Measurements from ENCODE around the gene IER5L.
A peak's percentile ranks its signal among the peaks of the same experiment; 100 is the strongest.

IER5L gene

DNA sequence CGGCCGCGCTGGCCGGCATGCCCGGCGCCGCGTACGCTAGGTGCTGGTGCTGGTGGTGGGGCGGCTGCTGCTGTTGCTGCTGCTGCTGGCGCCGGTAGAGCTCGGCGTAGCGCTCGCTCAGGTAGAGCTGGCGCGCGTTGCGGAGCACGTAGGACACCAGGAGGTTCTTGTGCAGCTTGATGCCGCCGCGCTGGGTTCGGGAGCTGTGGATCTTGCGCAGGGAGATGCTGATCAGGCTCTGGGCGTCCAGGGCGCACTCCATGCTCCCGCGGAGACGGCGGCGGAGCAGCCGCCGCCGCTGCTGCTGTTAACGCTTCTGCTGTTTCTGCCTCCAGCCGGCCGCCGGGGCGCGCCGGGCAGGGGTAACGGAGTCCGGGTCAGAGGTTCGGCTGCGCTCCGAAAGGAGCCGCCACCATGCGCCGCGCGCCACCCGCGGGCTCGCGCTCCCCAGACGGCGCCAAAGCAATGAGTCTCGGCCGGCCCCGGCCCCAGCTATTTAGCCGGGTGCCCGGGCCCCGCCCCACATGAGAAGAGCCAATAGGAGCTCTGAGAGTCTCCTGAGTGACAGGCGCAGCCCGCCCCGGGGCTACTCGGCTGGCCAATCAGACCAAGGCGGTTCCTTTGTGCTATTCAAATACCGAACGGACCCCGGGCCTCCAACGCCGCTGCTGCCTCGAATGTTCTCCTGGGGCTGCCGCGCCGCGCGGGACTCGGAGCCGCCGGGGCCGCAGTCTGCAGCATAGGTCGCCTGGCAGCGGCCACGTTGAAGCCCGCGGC, at the start of gene IER5L:
Gene IER5L, minus strand, starts transcription at position 471 of the 777 bp plus-strand sequence. Its CDS starts 209 bp downstream, at position 262.
- DNase-seq (ENCODE audit: low spot score) = peak; percentile 100

GRCh38 chr9:129227843-129228189, 49.8 kb upstream of the IER5L start:
- no peak for DNase-seq (ENCODE audit: low spot score)

DNA sequence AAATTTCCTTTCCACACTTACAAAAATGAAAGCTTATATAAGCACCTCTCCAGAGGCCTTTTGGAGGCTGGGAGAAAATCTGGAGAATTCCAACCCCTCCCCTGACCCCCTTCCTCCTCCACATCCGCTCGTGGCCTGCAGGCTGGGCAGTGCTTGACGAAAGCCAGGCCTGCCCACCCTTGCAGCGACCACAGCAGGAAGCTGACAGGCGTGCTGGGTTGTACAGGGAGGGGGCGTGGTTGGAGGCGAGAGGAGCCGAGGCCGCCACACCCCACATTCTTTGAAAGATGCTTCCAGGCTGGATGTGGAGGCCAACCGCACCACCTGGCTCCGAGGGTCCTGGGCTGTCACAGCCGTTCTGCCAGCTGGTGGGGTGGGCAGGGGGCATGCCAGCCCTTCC, 47.8 kb upstream of the IER5L start:
- DNase-seq (ENCODE audit: low spot score) = no peak

DNA sequence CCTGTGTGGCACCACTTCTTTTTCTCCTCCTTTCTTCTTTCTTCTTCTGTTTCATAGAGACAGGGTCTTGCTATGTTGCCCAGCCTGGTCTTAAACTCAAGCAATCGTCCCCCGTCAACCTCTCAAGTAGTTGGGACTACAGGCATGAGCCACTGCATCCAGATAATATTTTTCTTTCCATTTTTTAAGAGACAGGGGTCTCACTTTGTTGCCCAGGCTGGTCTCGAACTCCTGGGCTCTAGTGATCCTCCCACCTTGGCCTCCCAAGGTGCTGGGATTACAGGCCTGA, 47.4 kb upstream of the IER5L start:
- no peak for DNase-seq (ENCODE audit: low spot score)

DNA sequence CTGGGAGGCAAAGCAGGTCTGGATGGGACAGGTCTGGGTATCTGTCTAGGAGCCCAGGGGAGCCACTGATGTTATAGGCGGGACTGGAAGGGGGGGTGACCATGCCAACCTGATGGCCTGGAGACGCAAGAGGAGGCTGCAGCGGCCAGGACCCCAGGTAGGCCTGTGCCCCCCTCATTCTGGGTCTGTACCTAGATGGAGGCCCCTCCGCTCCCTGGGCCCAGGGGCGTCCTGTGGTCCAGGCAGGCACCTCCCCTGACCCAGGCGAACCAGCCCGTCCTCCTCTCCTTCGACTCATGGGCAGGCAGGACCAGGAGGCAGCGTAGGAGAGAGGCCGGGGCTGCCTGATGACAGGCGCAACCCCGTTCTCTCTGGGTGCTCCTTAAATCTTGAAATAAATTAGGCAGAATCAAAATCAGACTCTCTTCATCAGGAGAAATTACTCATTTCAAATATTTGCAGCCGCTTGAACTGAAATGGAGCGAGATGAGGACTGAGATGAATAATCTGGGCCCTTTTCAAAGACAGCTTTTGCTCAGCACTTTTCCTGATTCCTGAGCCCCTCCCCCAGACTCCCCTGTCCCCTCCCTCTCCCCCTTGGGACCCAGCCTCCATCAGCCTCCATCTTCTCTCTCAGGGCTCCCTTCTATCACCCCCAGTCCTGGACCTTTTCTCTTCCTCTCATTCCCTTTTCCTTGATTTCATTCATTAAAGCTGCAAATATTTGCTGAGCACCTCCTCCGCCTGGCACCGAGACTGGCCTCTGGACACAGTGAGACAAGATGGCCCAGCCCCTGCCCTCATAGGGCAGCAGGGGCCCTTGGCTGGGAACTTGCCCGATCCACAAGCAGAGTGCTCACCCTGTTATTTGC, 46.8 kb upstream of the IER5L start:
- DNase-seq (ENCODE audit: low spot score) = no peak

- no peak for DNase-seq (ENCODE audit: low spot score)
Measured at GRCh38 chr9:129223551-129224208, 45.6 kb upstream of the IER5L start.

- DNase-seq (ENCODE audit: low spot score) = no peak
Measured at GRCh38 chr9:129222819-129223218, 44.8 kb upstream of the IER5L start.

DNA sequence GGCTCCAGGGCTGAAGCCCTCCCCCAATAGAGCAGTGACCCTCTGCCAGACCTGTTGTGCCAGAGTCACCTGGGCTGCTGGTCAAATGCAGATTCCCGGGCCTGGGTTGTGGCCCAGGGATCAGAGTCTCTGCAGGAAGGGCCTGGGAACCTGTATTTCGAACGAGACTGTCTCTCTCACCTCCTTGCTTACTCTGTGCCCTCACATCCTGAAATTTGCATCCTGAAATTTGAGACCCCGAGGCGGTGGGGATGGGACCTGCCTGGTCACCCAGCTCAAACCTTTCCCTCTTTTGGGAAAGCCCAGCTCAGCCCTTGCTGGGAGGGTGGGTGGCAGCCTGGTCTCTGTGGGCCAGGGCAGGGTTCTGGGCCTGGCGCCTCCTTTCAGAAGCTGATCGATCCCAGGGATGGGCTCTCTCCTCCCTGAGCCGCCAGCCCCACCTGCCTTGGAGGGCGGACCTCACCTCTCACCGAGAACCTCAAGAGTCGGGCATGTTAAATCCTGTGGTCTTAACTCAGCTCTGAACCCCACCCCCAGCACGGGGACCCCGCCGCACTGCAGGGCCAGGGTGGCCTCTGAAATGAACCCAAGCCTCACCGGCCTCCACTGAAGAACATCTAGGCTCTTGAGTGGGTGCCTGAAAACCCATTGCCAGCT, 44.0 kb upstream of the IER5L start:
- no peak for DNase-seq (ENCODE audit: low spot score)

GRCh38 chr9:129221233-129221632, 43.2 kb upstream of the IER5L start:
- no peak for DNase-seq (ENCODE audit: low spot score)

GRCh38 chr9:129220771-129221170, 42.7 kb upstream of the IER5L start:
- no peak for DNase-seq (ENCODE audit: low spot score)

GRCh38 chr9:129218918-129219317, 40.9 kb upstream of the IER5L start:
- DNase-seq (ENCODE audit: low spot score) = no peak

GRCh38 chr9:129218272-129218625, 40.2 kb upstream of the IER5L start:
- no peak for DNase-seq (ENCODE audit: low spot score)

GRCh38 chr9:129213551-129213950, 35.5 kb upstream of the IER5L start:
- no peak for DNase-seq (ENCODE audit: low spot score)

DNA sequence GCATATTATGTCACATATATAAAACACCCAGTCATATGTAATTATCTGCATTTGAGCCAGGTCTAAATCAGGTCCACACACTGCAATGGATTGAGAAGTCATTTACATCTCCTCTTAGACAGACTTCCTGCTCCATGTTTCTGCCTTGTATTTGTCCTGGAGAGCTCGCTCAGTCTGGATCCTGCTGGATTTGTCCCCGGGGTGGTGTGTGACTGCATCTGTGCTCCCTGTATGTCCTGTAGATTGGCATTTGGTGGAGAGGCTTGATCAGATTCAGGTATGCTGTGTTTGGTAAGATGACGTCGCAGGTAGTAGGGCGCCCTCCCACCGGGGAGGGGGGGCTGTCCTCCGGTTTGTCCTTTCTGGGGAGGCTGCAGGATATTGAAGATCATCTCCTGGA, 33.6 kb upstream of the IER5L start:
- no peak for DNase-seq (ENCODE audit: low spot score)

DNA sequence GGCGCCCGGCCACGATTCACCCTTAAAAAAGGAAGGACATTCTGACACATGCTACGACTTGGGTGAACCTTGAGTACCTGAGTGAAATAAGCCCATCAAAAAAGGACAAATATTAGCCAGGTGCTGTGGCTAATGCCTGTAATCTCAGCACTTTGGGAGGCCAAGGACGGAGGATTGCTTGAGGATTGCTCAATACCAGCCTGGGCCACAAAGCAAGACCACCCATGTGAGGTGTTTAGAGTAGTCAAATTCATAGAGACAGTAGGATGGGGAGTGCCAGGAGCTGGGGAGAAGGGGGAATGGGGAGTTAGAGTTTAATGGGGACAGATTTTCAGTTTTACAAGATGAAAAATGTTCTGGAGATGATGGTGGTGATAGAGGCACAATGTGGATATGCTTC, 32.1 kb upstream of the IER5L start:
- no peak for DNase-seq (ENCODE audit: low spot score)

GRCh38 chr9:129209580-129209979, 31.5 kb upstream of the IER5L start:
- DNase-seq (ENCODE audit: low spot score) = no peak

DNA sequence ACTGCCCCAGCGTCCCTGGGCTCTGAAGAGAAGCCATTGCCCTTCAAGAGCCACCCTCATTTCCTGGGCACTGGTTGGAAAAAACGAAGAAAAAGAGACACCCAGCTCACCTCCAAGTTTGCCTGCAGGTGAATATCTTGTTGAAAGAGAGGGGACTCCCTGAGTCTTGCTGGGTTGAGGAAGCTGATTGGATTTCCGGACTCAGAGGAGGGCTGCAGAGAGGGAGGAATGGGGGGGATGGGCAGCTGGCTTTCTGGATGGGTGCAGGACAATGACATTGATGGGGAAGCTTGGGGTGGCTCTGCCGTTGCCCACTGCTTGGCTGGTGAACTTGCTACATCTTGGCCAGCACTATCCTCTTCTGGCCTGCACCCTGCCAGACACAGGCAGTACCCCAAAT, 31.0 kb upstream of the IER5L start:
- DNase-seq (ENCODE audit: low spot score) = no peak

- no peak for DNase-seq (ENCODE audit: low spot score)
Measured at GRCh38 chr9:129208207-129209032, 30.4 kb upstream of the IER5L start.

DNA sequence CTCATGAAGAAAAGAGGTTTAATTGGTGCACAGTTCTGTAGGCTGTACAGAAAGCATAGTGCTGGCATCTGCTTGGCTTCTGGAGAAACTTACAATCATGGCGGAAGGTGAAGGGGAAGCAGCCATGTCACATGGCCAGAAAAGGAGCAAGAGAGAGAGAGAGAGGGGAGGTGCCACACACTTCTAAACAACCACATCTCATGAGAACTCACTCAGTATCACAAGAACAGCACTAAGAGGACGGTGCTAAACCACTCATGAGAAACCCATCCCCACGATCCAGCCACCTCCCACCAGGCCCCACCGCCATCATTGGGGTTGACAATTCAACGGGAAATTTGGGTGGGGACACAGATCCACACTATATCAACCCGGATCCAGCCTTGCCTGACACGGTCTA, 28.8 kb upstream of the IER5L start:
- no peak for DNase-seq (ENCODE audit: low spot score)

- no peak for DNase-seq (ENCODE audit: low spot score)
Measured at GRCh38 chr9:129206401-129206800, 28.3 kb upstream of the IER5L start.

DNA sequence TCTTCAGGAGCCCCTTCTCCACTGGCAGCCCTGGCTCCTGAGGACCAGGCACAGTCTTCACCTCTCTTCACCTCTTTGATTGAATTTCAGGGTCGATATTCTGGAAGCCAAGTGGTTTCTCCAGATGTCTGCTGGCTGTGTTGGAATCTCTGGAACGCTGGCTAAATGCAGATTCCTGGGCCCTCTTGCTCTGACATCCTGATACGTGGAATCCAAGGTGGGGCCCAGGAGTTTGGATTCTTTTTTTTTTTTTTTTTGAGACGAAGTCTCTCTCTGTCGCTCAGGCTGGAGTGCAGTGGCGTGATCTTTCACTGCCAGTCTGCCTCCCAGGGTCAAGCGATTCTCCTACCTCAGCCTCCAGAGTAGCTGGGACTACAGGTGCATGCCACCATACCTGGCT, 26.8 kb upstream of the IER5L start:
- DNase-seq (ENCODE audit: low spot score) = no peak

- no peak for DNase-seq (ENCODE audit: low spot score)
Measured at GRCh38 chr9:129203556-129203909, 25.5 kb upstream of the IER5L start.
